ENCODE measurements around the gene EIF3K.

Gene EIF3K

GRCh38 chr19:38666663-38667511 is 47.9 kb downstream of the EIF3K start:
- peak overlapping the region; percentile 58 for H3K4ac ChIP-seq (ENCODE audit: low read depth, low read length)
- H3K56ac ChIP-seq (ENCODE audit: low read length), result peak overlapping the region; percentile 93
- no peaks in the 10 kb centered on the region for H3K36me3 ChIP-seq (ENCODE audit: control insufficient read depth, insufficient read depth, low read length)
- H4K5ac ChIP-seq (ENCODE audit: low read length), result no peak overlapping the region
- H3K27me3 ChIP-seq (ENCODE audit: insufficient read depth, low read length, poor library complexity), result no peaks in the 10 kb centered on the region
- H3K23ac ChIP-seq (ENCODE audit: low read length), result no peak overlapping the region
- no peak overlapping the region for H3K4me2 ChIP-seq (ENCODE audit: low read length)
- H2BK15ac ChIP-seq (replicated peaks; ENCODE audit: low read depth), result no peak overlapping the region
- H3K4me3 ChIP-seq (ENCODE audit: low read length), result no peak overlapping the region
- H2BK5ac ChIP-seq (ENCODE audit: low read length), result peak overlapping the region; percentile 92
- peaks cover 85% of the 10 kb centered on the region for H3K79me2 ChIP-seq (ENCODE audit: control insufficient read depth, insufficient read depth, low read length)
- peak overlapping the region; percentile 10 for H3K18ac ChIP-seq (ENCODE audit: low read length)
- H3K4me1 ChIP-seq (ENCODE audit: control insufficient read depth, low read depth, low read length), result peaks cover 52% of the 10 kb centered on the region
- peak overlapping the region; percentile 86 for H2AK5ac ChIP-seq (ENCODE audit: low read length)
- H3K79me1 ChIP-seq (ENCODE audit: low read length), result peaks cover 21% of the 10 kb centered on the region
- H4K8ac ChIP-seq (ENCODE audit: low read depth, low read length), result no peak overlapping the region
- H3K27ac ChIP-seq (ENCODE audit: low read depth, low read length), result peak overlapping the region; percentile 74
- peak overlapping the region; percentile 70 for H3K9ac ChIP-seq (ENCODE audit: low read length)
- no CpG with 5 or more reads among the region's 10 CpGs for WGBS (ENCODE audit: extremely low coverage, insufficient coverage, low lambda C conversion rate)
- peak overlapping the region; percentile 14 for H2BK120ac ChIP-seq (ENCODE audit: low read depth, low read length)
- peak; percentile 96 for DNase-seq

- Histone ChIP-seq H3K9ac (ENCODE audit: low read length) (peak overlapping the region; percentile 70), H3K4me2 (ENCODE audit: low read length) (no peak overlapping the region), H4K5ac (ENCODE audit: low read length) (no peak overlapping the region), H4K8ac (ENCODE audit: low read depth, low read length) (no peak overlapping the region), H3K79me1 (ENCODE audit: low read length) (peaks cover 22% of the 10 kb centered on the region), H2BK120ac (ENCODE audit: low read depth, low read length) (no peak overlapping the region), H3K4me3 (ENCODE audit: low read length) (no peak overlapping the region), H2BK5ac (ENCODE audit: low read length) (no peak overlapping the region), H2BK15ac (replicated peaks; ENCODE audit: low read depth) (no peak overlapping the region), H3K27me3 (ENCODE audit: insufficient read depth, low read length, poor library complexity) (no peaks in the 10 kb centered on the region), H3K4me1 (ENCODE audit: control insufficient read depth, low read depth, low read length) (peaks cover 52% of the 10 kb centered on the region), H3K36me3 (ENCODE audit: control insufficient read depth, insufficient read depth, low read length) (no peaks in the 10 kb centered on the region), H2AK5ac (ENCODE audit: low read length) (no peak overlapping the region), H3K4ac (ENCODE audit: low read depth, low read length) (no peak overlapping the region), H3K56ac (ENCODE audit: low read length) (peak overlapping the region; percentile 68), H3K18ac (ENCODE audit: low read length) (no peak overlapping the region), H3K79me2 (ENCODE audit: control insufficient read depth, insufficient read depth, low read length) (peaks cover 81% of the 10 kb centered on the region), H3K23ac (ENCODE audit: low read length) (no peak overlapping the region), H3K27ac (ENCODE audit: low read depth, low read length) (peak overlapping the region; percentile 74)
- DNase-seq, result no peak
- no CpG with 5 or more reads among the region's 8 CpGs for WGBS (ENCODE audit: extremely low coverage, insufficient coverage, low lambda C conversion rate)
Observed at GRCh38 chr19:38667661-38668171, 48.7 kb downstream of the EIF3K start.

- peaks cover 40% of the 10 kb centered on the region for H3K4me1 ChIP-seq (ENCODE audit: control insufficient read depth, low read depth, low read length)
- H4K5ac ChIP-seq (ENCODE audit: low read length), result no peak overlapping the region
- no peak overlapping the region for H2BK15ac ChIP-seq (replicated peaks; ENCODE audit: low read depth)
- no peaks in the 10 kb centered on the region for H3K36me3 ChIP-seq (ENCODE audit: control insufficient read depth, insufficient read depth, low read length)
- H3K79me2 ChIP-seq (ENCODE audit: control insufficient read depth, insufficient read depth, low read length), result peaks cover 76% of the 10 kb centered on the region
- H2BK5ac ChIP-seq (ENCODE audit: low read length), result no peak overlapping the region
- no peak overlapping the region for H2BK120ac ChIP-seq (ENCODE audit: low read depth, low read length)
- H3K23ac ChIP-seq (ENCODE audit: low read length), result no peak overlapping the region
- H3K9ac ChIP-seq (ENCODE audit: low read length), result no peak overlapping the region
- WGBS (ENCODE audit: extremely low coverage, insufficient coverage, low lambda C conversion rate), result no CpG with 5 or more reads among the region's 5 CpGs
- no peak overlapping the region for H3K4me2 ChIP-seq (ENCODE audit: low read length)
- no peak overlapping the region for H3K56ac ChIP-seq (ENCODE audit: low read length)
- no peak overlapping the region for H3K4ac ChIP-seq (ENCODE audit: low read depth, low read length)
- H3K27me3 ChIP-seq (ENCODE audit: insufficient read depth, low read length, poor library complexity), result no peaks in the 10 kb centered on the region
- no peak overlapping the region for H4K8ac ChIP-seq (ENCODE audit: low read depth, low read length)
- H2AK5ac ChIP-seq (ENCODE audit: low read length), result no peak overlapping the region
- no peak overlapping the region for H3K18ac ChIP-seq (ENCODE audit: low read length)
- peaks cover 20% of the 10 kb centered on the region for H3K79me1 ChIP-seq (ENCODE audit: low read length)
- no peak for DNase-seq
- no peak overlapping the region for H3K27ac ChIP-seq (ENCODE audit: low read depth, low read length)
- no peak overlapping the region for H3K4me3 ChIP-seq (ENCODE audit: low read length)
Observed at GRCh38 chr19:38669552-38669951, 50.6 kb downstream of the EIF3K start.

GRCh38 chr19:38670921-38671398 is 52.0 kb downstream of the EIF3K start:
- H3K9ac ChIP-seq (ENCODE audit: low read length), result no peak overlapping the region
- no peak overlapping the region for H4K5ac ChIP-seq (ENCODE audit: low read length)
- no peak overlapping the region for H4K8ac ChIP-seq (ENCODE audit: low read depth, low read length)
- H2BK5ac ChIP-seq (ENCODE audit: low read length), result no peak overlapping the region
- H3K27ac ChIP-seq (ENCODE audit: low read depth, low read length), result peak overlapping the region; percentile 33
- no peaks in the 10 kb centered on the region for H3K27me3 ChIP-seq (ENCODE audit: insufficient read depth, low read length, poor library complexity)
- no peak overlapping the region for H3K4ac ChIP-seq (ENCODE audit: low read depth, low read length)
- peaks cover 24% of the 10 kb centered on the region for H3K79me1 ChIP-seq (ENCODE audit: low read length)
- H3K36me3 ChIP-seq (ENCODE audit: control insufficient read depth, insufficient read depth, low read length), result no peaks in the 10 kb centered on the region
- no CpG with 5 or more reads among the region's 3 CpGs for WGBS (ENCODE audit: extremely low coverage, insufficient coverage, low lambda C conversion rate)
- DNase-seq, result no peak
- H3K4me1 ChIP-seq (ENCODE audit: control insufficient read depth, low read depth, low read length), result peaks cover 30% of the 10 kb centered on the region
- H3K18ac ChIP-seq (ENCODE audit: low read length), result no peak overlapping the region
- H3K79me2 ChIP-seq (ENCODE audit: control insufficient read depth, insufficient read depth, low read length), result peaks cover 82% of the 10 kb centered on the region
- H3K56ac ChIP-seq (ENCODE audit: low read length), result no peak overlapping the region
- H3K4me2 ChIP-seq (ENCODE audit: low read length), result no peak overlapping the region
- H2BK120ac ChIP-seq (ENCODE audit: low read depth, low read length), result no peak overlapping the region
- no peak overlapping the region for H3K23ac ChIP-seq (ENCODE audit: low read length)
- H2BK15ac ChIP-seq (replicated peaks; ENCODE audit: low read depth), result no peak overlapping the region
- no peak overlapping the region for H3K4me3 ChIP-seq (ENCODE audit: low read length)
- H2AK5ac ChIP-seq (ENCODE audit: low read length), result no peak overlapping the region

GRCh38 chr19:38671654-38672053 is 52.7 kb downstream of the EIF3K start:
- Histone ChIP-seq H3K27me3 (ENCODE audit: insufficient read depth, low read length, poor library complexity) (no peaks in the 10 kb centered on the region), H3K79me2 (ENCODE audit: control insufficient read depth, insufficient read depth, low read length) (peaks cover 86% of the 10 kb centered on the region), H4K5ac (ENCODE audit: low read length) (no peak overlapping the region), H3K36me3 (ENCODE audit: control insufficient read depth, insufficient read depth, low read length) (no peaks in the 10 kb centered on the region), H3K4me1 (ENCODE audit: control insufficient read depth, low read depth, low read length) (peaks cover 26% of the 10 kb centered on the region), H3K27ac (ENCODE audit: low read depth, low read length) (no peak overlapping the region), H3K9ac (ENCODE audit: low read length) (peak overlapping the region; percentile 22), H2BK15ac (replicated peaks; ENCODE audit: low read depth) (no peak overlapping the region), H3K4me2 (ENCODE audit: low read length) (no peak overlapping the region), H3K79me1 (ENCODE audit: low read length) (peaks cover 29% of the 10 kb centered on the region), H3K4ac (ENCODE audit: low read depth, low read length) (no peak overlapping the region), H3K23ac (ENCODE audit: low read length) (no peak overlapping the region), H4K8ac (ENCODE audit: low read depth, low read length) (no peak overlapping the region), H3K18ac (ENCODE audit: low read length) (peak overlapping the region; percentile 25), H3K56ac (ENCODE audit: low read length) (peak overlapping the region; percentile 9), H2BK5ac (ENCODE audit: low read length) (no peak overlapping the region), H2AK5ac (ENCODE audit: low read length) (no peak overlapping the region), H3K4me3 (ENCODE audit: low read length) (no peak overlapping the region), H2BK120ac (ENCODE audit: low read depth, low read length) (no peak overlapping the region)
- no peak for DNase-seq
- WGBS (ENCODE audit: extremely low coverage, insufficient coverage, low lambda C conversion rate), result no CpG with 5 or more reads among the region's 4 CpGs
